ENCODE results near the gene MEX3C.

DNA sequence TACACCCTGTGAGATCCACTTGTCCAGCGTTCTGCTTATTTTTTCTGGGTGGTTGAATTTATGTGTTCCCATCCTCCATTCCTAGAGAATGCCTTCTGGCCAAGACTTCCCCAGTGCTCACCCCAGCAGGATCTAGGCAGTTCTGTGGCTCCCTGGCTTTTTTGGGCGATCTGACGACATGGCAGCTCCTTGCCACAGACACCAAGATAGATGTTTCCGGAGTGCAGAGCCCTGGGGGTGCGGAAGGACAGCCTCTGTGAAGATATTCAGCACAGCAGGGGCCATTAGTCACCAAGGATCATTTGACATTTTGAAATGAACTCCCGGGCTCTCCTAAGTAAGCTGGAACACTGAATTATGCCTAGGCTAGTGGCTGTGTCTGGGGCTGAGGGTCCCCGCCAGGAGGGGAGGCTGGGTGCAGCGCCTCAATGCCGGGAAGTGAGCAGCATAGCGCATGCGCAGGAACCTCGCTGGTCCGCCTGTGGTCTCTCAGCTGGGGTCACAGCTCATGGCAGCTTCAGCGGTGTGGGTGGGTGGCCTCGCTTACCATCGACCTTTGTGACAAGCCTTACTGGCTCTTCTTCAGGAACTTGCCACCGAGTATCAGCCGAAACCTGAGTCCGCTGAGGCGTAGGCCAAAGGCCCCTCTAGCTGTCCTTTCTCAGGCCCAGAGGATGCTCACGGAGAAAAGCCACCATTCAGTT is 60.3 kb downstream of the MEX3C start:
- no peak for TF ChIP-seq EZH2phosphoT487 (IDR thresholded peaks at IDR 0.05; ENCODE audit: borderline replicate concordance, low read depth, low read length)
- TF ChIP-seq, protein P1, sequence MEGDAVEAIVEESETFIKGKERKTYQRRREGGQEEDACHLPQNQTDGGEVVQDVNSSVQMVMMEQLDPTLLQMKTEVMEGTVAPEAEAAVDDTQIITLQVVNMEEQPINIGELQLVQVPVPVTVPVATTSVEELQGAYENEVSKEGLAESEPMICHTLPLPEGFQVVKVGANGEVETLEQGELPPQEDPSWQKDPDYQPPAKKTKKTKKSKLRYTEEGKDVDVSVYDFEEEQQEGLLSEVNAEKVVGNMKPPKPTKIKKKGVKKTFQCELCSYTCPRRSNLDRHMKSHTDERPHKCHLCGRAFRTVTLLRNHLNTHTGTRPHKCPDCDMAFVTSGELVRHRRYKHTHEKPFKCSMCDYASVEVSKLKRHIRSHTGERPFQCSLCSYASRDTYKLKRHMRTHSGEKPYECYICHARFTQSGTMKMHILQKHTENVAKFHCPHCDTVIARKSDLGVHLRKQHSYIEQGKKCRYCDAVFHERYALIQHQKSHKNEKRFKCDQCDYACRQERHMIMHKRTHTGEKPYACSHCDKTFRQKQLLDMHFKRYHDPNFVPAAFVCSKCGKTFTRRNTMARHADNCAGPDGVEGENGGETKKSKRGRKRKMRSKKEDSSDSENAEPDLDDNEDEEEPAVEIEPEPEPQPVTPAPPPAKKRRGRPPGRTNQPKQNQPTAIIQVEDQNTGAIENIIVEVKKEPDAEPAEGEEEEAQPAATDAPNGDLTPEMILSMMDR (conservative IDR thresholded peaks at IDR 0.05; ENCODE audit: low read length): no peak
